ENCODE data around the gene RCBTB1.

The RCBTB1 gene

GRCh38 chr13:49553888-49554287 lies 31.5 kb downstream of the RCBTB1 start:
- no peak for DNase-seq

- peak; percentile 84 for DNase-seq
These were observed 34.3 kb downstream of the RCBTB1 start for GRCh38 chr13:49550942-49551644.

GRCh38 chr13:49549289-49549688 lies 36.1 kb downstream of the RCBTB1 start:
- DNase-seq, result no peak

- no peak for DNase-seq
These were observed 38.8 kb downstream of the RCBTB1 start for GRCh38 chr13:49546561-49546960.

GRCh38 chr13:49545661-49546060 lies 39.7 kb downstream of the RCBTB1 start:
- DNase-seq, result no peak

GRCh38 chr13:49543656-49544055 lies 41.7 kb downstream of the RCBTB1 start:
- no peak for DNase-seq

- peak; percentile 34 for DNase-seq
These were observed 44.8 kb downstream of the RCBTB1 start for GRCh38 chr13:49540552-49540951.

- DNase-seq, result no peak
These were observed 45.6 kb downstream of the RCBTB1 start for GRCh38 chr13:49539746-49540145.

GRCh38 chr13:49539313-49539712 lies 46.0 kb downstream of the RCBTB1 start:
- no peak for DNase-seq

- no peak for DNase-seq
These were observed 47.0 kb downstream of the RCBTB1 start for GRCh38 chr13:49538404-49538803.

GRCh38 chr13:49536144-49536873 lies 49.0 kb downstream of the RCBTB1 start:
- peak; percentile 34 for DNase-seq

- DNase-seq, result peak; percentile 74
These were observed 51.6 kb downstream of the RCBTB1 start for GRCh38 chr13:49533591-49534269.

- DNase-seq, result no peak
These were observed 52.3 kb downstream of the RCBTB1 start for GRCh38 chr13:49533011-49533410.

GRCh38 chr13:49532593-49532992 lies 52.8 kb downstream of the RCBTB1 start:
- no peak for DNase-seq

- DNase-seq, result peak; percentile 83
These were observed 54.9 kb downstream of the RCBTB1 start for GRCh38 chr13:49530457-49530856.

GRCh38 chr13:49528161-49528560 lies 57.2 kb downstream of the RCBTB1 start:
- peak; percentile 45 for DNase-seq

- peak; percentile 59 for DNase-seq
These were observed 58.2 kb downstream of the RCBTB1 start for GRCh38 chr13:49527123-49527522.

GRCh38 chr13:49524740-49525501 lies 60.4 kb downstream of the RCBTB1 start:
- DNase-seq, result no peak

GRCh38 chr13:49521224-49521623 lies 64.1 kb downstream of the RCBTB1 start:
- no peak for DNase-seq

GRCh38 chr13:49517461-49517860 lies 67.9 kb downstream of the RCBTB1 start:
- no peak for DNase-seq

- no peak for DNase-seq
These were observed 68.9 kb downstream of the RCBTB1 start for GRCh38 chr13:49516467-49516866.

GRCh38 chr13:49512578-49512977 lies 72.8 kb downstream of the RCBTB1 start:
- no peak for DNase-seq

- DNase-seq, result no peak
These were observed 81.4 kb downstream of the RCBTB1 start for GRCh38 chr13:49503951-49504350.

All from MV-4-11 (cell line).